ENCODE data around the gene MAST3.

GRCh38 chr19:18122860-18123795 lies 25.6 kb downstream of the MAST3 start:
- TF ChIP-seq CTCF (IDR thresholded peaks at IDR 0.05 in 4 of 5, conservative IDR thresholded peaks at IDR 0.05 in 1 of 5) = no peak
- TF ChIP-seq POLR2A (IDR thresholded peaks at IDR 0.05) = no peak
